Mucosa of descending colon (tissue), 3 donors: ENCODE measurements around the gene GNB1L. TPM values are rescaled to one million over a fixed set of nuclear protein-coding genes. Genes with fewer than 3 reads are reported as not detected.

ENCODE experiments used
- ATAC-seq: fragments of 200-7000 bp; cut with Tn5 transposase; one replicate; pipeline ENCODE4 v1.9.1; 2020; ENCODE audit warnings: mild to moderate bottlenecking, moderate library complexity
- DNase-seq, 3 donors: peaks; one replicate each; pipeline ENCODE4 v3.0.0-alpha.2; 2020
- H3K36me3 ChIP-seq: fragments of 200-600 bp; one replicate; pipeline ENCODE4 v1.8.0; 2021; ENCODE audit warnings: low read depth, mild to moderate bottlenecking
- H3K4me1 ChIP-seq: fragments of 200-600 bp; one replicate; pipeline ENCODE4 v1.8.0; 2021; ENCODE audit warnings: low read depth, mild to moderate bottlenecking
- H3K4me3 ChIP-seq: fragments of 200-600 bp; one replicate; pipeline ENCODE4 v1.8.0; 2021; ENCODE audit warnings: mild to moderate bottlenecking
- H3K9me3 ChIP-seq: fragments of 200-600 bp; one replicate; pipeline ENCODE4 v1.8.0; 2021; ENCODE audit warnings: mild to moderate bottlenecking
- intact Hi-C, 2 donors: fragments of 100-400 bp; cut with DNase I in 1 of 2; cut with micrococcal nuclease in 1 of 2; formaldehyde crosslinking; loops; one replicate each; pipeline versions ENCODE4 v1.11.0 to v1.11.1; 2022; cut with DNase I, micrococcal nuclease
- total RNA-seq, 3 donors: library from RNA; stranded (reverse); fragmentation: NEBNext Ultra II Directional in 2 of 3; extraction: Animal tissue kit (Norgen Biotek cat#: 25700) in 2 of 3; gene quantifications; one replicate each; pipeline versions ENCODE4 v1.2.1 to v1.2.4, GENCODE V29; 2021 to 2023
- TF ChIP-seq, protein P1 (sequence below): fragments of 200-600 bp; IDR thresholded peaks from one replicate; pipeline ENCODE4 v1.8.0; 2022; ENCODE audit warnings: antibody characterized with exemption, mild to moderate bottlenecking
- donor health status: DM: no; HTN: no; CAD: no; lungs with moderate emphysema.
- donor health status: DM: no; HTN: no; CAD: no.
- donor health status: DM: no; HTN: yes; CAD: no.

GNB1L gene
- total RNA-seq, 3 donors from 2014 or later = 2.7 to 4.7 (median 3.4) TPM

DNA sequence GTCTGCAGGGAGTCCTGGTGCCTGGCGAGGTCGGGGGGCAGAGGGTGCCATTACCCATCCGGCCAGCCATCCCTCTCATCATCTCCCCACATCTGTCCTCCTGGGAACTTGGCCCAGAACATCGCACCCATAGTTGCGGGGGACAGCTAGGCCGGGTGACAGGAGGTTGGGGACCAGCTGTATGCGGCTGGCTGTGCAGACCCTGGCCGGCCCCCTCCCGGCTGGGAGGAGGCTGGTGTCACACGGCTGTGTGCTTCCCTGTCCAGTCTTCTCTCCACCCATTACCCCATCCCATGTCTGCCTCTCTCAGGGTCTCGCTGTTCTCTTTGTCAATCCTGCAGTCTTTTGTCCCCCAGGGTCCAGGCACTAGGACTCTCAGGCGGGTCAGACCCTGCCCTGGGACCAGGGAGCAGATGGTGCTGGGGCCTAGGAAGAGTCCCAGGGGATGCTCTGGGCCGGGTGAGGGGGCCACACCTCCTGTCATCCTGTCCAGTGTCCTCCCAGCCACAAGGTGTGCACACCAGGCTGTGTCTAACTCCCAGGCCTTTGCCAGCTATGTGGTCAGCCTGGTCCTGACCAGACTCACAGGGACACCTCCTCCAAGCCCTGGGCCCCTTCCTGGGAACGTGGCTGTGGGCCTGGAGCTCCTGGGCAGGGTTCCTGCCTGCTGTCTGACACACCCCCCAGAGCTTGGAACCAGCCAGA lies 100.5 kb downstream of the GNB1L start:
- intact Hi-C loops = no loop called here
- ATAC-seq = no peak
- no peak for DNase-seq
- H3K9me3 ChIP-seq = no peaks in the 10 kb centered on the region
- TF ChIP-seq, protein P1, sequence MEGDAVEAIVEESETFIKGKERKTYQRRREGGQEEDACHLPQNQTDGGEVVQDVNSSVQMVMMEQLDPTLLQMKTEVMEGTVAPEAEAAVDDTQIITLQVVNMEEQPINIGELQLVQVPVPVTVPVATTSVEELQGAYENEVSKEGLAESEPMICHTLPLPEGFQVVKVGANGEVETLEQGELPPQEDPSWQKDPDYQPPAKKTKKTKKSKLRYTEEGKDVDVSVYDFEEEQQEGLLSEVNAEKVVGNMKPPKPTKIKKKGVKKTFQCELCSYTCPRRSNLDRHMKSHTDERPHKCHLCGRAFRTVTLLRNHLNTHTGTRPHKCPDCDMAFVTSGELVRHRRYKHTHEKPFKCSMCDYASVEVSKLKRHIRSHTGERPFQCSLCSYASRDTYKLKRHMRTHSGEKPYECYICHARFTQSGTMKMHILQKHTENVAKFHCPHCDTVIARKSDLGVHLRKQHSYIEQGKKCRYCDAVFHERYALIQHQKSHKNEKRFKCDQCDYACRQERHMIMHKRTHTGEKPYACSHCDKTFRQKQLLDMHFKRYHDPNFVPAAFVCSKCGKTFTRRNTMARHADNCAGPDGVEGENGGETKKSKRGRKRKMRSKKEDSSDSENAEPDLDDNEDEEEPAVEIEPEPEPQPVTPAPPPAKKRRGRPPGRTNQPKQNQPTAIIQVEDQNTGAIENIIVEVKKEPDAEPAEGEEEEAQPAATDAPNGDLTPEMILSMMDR = no peak
- peaks cover 7% of the 10 kb centered on the region for H3K4me1 ChIP-seq
- no peaks in the 10 kb centered on the region for H3K36me3 ChIP-seq
- H3K4me3 ChIP-seq = no peak overlapping the region

DNA sequence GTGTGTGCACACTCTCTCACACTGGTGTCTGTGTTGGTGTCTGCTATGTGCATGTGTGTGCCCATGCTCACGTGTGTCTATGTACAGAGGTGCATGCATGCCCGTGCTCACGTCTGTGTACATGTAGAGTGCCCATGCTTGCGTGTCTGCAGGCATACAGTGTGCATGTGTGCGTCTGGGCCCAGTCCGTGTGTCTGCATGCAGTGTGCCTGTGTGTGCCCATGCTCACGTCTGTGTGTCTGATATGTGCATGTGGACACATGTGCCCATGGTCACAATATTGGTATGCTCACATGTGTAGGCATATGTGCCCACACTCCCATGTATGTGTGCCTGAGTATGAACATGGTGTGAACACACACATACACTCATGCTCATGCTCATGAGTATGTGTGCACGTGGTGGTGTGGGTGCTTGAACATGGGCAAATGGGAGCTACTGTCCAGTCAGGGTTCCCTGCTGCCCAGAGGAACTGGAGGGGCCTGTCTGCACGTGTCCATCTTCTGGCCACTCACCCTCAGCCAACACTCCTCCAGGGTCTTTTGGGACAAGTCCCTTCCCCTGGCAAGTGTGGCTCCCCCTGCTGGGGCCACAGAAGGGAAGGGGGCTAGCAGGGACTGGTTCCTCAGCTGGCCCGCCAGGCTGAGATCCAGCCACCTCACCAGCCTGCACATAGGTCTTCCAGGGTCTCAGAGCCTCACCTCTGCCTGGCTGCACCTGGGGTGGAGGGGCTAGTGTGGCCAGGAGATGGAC lies 101.4 kb downstream of the GNB1L start:
- no peak for ATAC-seq

DNA sequence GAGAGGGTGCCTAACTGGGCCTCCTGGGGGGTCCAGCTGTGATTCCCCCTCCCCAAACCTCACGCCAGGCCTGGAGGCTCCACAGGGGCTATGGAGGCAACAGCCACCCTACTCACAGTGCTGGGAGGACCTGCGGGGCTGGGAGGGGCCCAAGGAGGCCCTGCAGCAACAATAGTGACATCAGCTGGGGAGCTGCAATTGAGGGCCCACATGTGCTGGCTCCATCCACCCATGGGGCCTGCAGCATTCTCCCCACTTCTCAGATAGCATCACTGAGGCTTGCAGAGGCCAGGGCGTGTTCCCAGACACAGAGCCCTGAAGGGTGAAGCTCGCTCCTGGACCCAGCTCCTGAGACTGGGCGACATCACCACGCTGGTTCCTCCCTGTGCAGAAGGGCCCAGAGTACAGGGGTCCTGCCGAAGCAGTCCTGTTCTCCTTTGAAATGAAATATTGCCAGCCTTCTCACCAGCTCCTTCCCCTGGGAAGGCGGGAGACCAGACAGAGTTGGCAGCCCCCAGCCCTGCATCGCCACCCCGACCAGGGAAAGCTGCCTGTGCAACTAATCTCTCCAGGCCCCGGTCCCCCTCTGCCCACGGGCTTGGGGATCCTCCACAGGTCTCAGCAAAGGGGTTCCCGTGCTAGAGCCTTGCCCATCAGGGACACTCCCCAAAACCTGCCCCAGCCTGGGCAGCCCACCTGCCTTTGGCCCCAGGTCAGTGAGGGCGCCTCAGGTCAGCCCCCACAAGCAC lies 103.0 kb downstream of the GNB1L start:
- no peaks in the 10 kb centered on the region for H3K36me3 ChIP-seq
- H3K4me1 ChIP-seq = peaks cover 3% of the 10 kb centered on the region
- intact Hi-C loops = no loop called here
- DNase-seq (no peak), ATAC-seq (no peak)
- TF ChIP-seq, protein P1 = no peak
- no peak overlapping the region for H3K4me3 ChIP-seq
- H3K9me3 ChIP-seq = no peaks in the 10 kb centered on the region

More for the DNA sequence above, 101.4 kb downstream of the GNB1L start:
- no peak for DNase-seq
- intact Hi-C loops = no loop called here
- H3K4me3 ChIP-seq = no peak overlapping the region
- H3K4me1 ChIP-seq = peaks cover 7% of the 10 kb centered on the region
- TF ChIP-seq, protein P1 = no peak
- H3K36me3 ChIP-seq = no peaks in the 10 kb centered on the region
- H3K9me3 ChIP-seq = no peaks in the 10 kb centered on the region

DNA sequence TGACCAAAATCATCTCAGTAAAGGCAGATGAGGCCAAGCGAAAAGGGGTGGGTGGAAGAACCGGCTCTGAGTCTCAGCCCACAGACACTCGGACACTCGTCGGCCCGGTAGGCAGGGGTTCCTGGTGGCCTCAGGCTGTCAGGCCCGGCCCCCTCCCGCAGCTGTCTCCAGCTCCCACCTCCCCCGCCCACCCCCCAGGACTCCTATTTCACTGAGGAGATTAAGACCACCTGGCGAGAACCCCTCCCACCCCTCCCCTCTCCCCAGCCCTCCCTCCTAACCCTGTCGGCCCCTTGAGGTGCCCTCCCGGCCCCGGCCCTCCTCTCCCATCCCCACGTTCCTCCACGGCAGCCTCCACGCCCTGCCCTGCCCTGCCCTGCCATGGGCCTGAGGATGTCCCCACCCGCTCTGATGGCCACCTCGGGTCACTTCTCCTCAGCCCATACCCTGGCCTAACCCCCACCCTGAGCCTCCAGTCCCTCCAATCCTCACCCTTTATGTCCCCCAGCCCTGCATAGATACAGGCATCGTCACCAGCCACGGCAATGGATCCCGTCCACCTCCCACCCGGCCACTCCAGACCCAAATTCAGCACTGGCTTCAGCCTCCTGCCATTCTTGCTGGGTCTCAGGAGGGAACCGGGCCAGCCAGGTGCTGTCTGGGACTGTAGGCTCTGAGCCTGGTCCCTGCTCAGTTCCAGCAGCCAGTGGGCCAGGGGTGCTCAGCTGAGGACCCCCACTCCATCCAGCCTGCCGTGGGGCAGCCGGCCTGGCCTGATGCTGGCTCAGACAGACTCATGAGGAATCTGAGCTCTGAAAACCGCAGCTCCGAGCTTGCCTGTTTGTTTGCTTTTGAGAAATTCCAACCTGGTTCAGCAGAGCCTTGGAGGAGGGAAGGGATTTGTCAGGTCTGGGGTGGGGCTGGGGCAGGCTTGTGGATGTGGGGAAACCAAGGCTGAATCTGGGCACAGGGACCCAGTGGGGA lies 103.9 kb downstream of the GNB1L start:
- Histone ChIP-seq H3K9me3 (no peaks in the 10 kb centered on the region), H3K4me3 (no peak overlapping the region), H3K4me1 (no peaks in the 10 kb centered on the region), H3K36me3 (no peaks in the 10 kb centered on the region)
- DNase-seq (no peak), ATAC-seq (no peak)
- TF ChIP-seq, protein P1 = no peak
- intact Hi-C loops = no loop called here

DNA sequence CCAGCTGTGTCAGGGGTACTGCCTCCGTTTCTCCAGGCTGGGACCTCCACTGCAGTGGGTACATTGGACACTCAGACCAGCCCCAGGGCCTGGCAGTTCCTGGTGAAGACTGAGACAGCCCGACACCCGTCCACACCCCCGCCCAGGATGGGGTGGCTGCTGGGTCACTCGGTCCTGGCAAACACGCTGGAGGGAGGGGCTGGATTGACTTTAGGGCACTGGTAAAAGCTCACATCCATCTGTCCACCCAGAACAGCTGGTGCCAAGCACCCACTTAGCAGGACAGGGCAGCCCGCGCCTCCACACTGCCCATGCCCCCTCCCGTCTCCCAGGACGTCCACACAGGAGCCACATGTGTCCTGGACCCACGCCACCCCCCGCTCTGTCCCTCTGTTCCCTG lies 104.8 kb downstream of the GNB1L start:
- TF ChIP-seq, protein P1 = no peak
- Histone ChIP-seq H3K4me3 (no peak overlapping the region), H3K4me1 (no peaks in the 10 kb centered on the region), H3K9me3 (no peaks in the 10 kb centered on the region), H3K36me3 (no peaks in the 10 kb centered on the region)
- ATAC-seq = no peak
- intact Hi-C loops = no loop called here
- DNase-seq = no peak
